Measurements from ENCODE around the gene TRANK1.
"Not testable (repeated sequence)": the region's sequence is repeated elsewhere in the genome, so short reads cannot be mapped to it uniquely, and the experiment has no call there.

TRANK1 gene

DNA sequence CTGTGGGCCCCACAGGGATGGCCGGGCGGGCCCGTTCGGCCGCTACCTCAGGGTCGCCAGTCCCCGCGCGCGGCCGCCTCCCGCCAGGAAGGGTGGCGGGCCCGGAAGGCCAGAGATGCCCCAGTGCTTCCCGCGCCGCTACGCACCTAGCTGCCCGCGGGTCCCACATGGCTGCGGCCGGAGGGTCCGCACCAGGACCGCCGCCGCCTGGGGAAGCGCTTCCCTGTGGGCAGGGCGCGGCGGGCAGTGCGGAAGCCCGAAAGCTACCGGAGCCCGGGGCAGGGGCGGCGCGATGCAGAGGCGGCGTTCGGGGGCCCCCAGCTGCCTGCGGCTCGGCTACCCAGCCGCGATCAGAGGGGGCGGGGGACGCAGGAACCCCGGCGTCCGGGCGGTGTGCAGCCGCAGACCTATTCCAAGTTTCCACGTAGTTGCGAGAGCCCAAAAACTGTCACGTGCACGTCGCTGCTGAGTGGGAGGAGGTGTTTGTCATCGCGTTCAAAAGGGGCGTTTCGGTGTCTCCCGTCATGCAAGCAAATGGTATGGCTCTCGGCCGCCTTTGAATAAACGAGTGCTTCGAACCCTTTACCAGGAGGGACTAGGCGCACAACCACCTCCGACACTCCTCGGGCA lies at the start of gene TRANK1:
TRANK1 (minus strand) TSS at position 414 of the 630 bp plus-strand sequence; CDS start at position 169, 245 bp downstream.
- peak; percentile 95 for DNase-seq

DNA sequence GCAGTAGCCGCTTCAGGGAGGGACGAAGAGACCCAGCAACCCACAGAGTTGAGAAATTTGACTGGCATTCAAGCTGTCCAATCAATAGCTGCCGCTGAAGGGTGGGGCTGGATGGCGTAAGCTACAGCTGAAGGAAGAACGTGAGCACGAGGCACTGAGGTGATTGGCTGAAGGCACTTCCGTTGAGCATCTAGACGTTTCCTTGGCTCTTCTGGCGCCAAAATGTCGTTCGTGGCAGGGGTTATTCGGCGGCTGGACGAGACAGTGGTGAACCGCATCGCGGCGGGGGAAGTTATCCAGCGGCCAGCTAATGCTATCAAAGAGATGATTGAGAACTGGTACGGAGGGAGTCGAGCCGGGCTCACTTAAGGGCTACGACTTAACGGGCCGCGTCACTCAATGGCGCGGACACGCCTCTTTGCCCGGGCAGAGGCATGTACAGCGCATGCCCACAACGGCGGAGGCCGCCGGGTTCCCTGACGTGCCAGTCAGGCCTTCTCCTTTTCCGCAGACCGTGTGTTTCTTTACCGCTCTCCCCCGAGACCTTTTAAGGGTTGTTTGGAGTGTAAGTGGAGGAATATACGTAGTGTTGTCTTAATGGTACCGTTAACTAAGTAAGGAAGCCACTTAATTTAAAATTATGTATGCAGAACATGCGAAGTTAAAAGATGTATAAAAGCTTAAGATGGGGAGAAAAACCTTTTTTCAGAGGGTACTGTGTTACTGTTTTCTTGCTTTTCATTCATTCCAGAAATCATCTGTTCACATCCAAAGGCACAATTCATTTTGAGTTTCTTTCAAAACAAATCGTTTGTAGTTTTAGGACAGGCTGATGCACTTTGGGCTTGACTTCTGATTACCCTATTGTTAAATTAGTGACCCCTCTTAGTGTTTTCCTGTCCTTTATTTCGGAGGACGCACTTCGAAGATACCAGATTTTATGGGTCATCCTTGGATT lies 48.8 kb upstream of the TRANK1 start, which contains the start of gene MLH1:
MLH1 (plus strand) TSS at position 193 of the 958 bp plus-strand sequence; CDS start at position 223, 30 bp downstream.
- DNase-seq: peak; percentile 96

DNA sequence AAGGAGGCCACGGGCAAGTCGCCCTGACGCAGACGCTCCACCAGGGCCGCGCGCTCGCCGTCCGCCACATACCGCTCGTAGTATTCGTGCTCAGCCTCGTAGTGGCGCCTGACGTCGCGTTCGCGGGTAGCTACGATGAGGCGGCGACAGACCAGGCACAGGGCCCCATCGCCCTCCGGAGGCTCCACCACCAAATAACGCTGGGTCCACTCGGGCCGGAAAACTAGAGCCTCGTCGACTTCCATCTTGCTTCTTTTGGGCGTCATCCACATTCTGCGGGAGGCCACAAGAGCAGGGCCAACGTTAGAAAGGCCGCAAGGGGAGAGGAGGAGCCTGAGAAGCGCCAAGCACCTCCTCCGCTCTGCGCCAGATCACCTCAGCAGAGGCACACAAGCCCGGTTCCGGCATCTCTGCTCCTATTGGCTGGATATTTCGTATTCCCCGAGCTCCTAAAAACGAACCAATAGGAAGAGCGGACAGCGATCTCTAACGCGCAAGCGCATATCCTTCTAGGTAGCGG lies 48.0 kb upstream of the TRANK1 start, which contains the start of gene EPM2AIP1:
EPM2AIP1 (minus strand) TSS at position 326 of the 520 bp plus-strand sequence; CDS start at position 272, 54 bp downstream.
- peak; percentile 100 for DNase-seq

DNA sequence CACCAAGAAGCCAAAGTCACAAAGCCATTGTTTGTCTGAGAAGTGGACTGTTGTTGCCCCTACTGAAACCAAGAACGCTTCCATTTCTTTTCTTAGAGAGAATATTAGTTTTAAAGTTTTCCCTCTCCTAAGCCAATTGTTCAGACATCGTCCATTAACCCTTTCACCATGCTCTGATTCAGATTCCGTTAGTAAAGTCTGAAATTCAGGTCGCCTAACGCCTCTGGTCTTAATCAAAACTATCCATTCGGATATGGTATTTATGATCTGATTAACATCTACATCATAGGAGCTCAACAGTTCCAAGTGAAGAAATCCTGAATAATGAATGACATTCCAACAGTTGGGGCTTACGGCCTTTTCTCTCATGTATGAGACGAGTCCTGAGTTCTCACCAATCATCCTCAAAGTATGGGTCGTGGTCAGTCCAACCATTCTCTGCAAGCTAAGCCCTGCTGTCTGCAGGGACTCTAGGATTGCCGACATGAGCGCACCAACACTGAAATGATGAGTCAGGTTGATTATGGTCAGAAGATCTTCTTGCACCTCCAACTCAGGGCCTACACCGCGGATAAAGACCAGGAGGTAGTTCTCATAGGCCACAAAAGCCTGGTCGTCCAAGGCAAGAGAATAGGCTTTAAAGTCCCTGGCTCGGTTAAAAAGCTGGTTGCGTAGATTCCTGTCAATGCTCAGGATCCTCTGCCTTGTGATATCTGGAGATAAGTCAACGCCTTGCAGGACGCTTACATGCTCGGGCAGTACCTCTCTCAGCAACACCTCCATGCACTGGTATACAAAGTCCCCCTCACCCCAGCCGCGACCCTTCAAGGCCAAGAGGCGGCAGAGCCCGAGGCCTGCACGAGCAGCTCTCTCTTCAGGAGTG lies 47.3 kb upstream of the TRANK1 start:
- peak; percentile 65 for DNase-seq

DNA sequence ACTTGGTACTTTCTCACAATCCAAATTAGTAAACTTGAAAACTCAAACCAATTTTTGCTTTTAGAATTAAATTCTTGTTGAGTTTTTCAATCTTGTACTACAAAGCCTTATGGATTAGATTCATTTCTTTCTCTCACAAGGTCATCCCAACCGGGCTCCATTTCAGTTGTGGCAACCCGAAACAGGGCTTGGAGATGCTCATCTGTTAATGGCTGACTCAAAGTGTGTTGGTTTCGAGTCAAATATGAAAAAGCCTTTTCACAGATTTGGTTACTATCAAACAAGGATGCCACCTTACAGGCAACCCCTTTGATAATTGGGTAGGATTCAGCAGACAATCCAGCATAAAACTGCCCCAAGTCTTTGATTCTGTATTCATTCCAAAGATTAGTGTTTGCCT lies 46.3 kb upstream of the TRANK1 start:
- DNase-seq: no peak

DNA sequence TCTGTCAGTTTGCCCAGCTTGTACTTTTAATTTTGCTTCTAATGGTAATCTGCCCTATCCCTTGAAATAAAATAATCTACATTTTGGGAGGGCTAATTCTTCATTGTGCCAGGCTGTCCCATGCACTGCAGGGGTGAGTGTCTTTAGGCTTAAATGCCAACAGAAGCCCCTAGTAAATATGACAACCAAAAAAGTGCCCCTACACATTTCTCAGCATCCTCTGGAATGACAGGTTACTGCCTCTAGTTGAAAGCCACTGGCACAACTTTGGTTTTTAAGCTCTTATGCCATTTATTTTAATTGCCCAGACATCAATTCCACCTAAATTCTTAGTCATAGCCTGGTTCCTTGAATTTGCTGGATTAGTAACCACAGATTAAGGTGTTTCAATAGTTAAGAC lies 44.7 kb upstream of the TRANK1 start:
- DNase-seq: no peak

DNA sequence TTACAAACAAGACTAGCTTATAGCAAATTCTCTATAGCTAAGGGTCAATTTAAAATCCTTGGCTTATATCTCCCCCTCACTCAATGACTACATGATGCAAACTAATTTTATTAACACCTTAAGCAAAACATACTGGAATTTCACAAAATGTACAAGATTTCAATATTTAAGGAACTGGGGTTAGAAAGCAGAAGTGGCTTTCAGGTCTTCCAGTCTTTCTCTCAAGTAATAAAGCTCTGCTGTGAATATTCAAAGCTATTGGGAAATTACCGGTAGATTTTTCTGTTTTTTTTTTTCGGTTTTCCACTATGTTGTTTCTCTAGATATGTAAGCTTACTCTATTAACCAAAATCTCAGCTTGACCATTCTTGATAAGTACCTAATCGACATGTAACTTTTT lies 44.2 kb upstream of the TRANK1 start:
- peak; percentile 31 for DNase-seq

DNA sequence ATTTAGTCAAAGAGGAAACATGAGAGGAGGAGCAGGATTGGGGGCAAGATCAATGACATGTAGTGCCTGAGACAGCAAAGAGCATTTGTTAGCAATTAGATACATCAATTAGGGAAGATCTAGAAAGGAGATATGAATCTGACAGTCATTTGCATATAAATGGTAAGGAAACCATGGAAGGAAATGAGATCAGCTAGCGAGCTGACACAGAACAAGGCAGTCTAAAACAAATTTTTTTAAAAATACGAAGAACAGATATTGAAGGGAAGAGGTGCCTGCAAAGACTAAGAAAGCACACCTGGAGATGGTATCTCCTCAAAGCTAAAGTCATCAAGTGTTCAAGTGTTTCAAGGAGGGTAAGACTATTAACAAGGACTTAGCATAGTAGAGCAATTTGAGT lies 43.5 kb upstream of the TRANK1 start:
- no peak for DNase-seq

DNA sequence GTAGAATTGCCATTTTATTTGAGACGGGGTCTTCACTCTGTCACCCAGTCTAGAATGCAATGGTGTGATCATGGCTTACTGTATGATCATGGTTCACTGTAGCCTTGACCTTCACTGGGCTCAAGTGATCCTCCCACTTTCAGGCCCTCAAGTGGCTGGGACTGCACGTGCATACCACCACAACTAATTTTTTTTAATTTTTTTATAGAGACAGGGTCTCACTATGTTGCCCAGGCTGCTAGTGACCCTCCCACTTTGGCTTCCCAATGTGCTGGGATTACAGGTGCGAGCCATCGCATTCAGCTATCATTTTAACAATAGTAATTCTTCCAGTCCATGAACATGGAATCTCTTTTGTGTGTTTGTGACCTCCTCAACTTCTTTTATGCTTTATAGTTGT lies 36.2 kb upstream of the TRANK1 start:
- no peak for DNase-seq

DNA sequence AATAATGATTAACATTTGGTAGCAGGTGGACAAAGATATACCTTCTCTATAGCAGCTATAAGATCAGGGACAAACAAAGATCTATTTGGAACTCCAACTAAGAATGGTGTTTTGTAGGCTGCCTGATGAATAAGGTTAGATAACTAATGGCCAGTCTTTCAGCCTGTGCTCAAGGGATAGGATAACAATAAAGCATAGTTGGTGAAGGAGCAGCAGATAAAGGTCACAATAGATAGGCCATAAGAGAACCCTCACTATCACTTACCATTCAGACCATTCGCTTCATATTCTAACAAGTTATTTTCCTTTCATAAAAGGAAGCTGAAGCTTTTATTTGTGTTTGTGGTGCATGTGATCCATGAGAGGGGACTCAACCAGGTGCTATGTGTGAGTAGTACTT lies 28.3 kb upstream of the TRANK1 start:
- DNase-seq: peak; percentile 61

DNA sequence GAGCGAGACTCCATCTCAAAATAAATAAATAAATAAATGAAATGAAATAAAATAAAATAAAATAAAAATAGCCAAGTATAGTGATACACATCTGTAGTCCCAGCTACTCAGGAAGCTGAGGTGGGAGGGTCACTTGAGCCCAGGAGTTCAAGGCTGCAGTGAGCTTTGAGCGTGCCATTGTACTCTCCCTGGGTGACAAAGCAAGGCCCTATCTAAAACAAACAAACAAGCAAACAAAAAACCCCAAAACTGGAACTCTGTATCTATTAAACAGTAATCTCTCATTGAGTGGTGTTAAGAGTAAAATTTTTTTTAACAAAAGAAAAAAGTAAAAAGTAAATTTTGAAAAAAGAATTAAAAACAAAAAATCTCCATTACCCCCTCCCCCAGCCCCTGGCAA lies 27.3 kb upstream of the TRANK1 start:
- DNase-seq: no peak

DNA sequence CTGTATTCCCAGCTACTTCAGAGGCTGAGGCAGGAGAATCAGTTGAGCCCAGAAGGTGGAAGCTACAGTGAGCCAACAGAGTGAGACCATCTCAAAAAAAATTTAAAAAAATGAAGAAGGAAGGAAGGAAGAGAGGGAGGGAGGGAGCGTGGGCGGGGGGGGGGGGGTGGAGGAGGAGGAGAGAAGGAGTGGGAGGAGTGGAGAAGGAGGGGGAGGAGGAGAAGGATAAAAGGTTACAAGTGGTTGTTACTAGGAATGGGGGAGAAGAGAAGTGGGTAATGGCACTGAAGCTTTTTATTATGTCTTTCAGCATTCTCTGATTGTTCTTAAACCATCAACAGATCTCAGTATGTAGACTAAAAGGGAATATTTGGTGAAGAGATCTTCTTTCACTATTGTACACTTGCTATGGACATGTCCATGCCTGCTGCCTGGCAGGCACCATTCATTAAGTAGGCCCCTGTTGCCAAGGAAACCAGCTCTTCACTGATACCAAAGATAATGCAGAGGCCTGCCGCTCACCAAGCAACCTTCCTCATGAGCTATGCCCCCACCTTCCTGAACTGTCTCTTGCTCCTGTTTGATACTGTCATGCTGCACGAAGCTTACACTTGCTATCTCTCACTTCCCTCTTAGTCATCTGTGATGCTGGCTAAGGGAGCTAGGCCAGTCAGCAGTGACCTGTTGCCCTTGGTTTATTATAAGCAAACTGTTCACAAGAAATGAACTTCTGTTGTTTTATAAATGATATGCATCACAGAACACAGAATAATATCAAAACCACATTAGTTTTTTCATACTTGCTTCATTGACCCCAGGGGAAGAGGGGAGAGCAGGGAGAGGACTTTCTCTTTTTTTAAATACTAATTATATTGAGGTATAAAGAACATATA lies 24.9 kb upstream of the TRANK1 start:
- peak; percentile 100 for DNase-seq

DNA sequence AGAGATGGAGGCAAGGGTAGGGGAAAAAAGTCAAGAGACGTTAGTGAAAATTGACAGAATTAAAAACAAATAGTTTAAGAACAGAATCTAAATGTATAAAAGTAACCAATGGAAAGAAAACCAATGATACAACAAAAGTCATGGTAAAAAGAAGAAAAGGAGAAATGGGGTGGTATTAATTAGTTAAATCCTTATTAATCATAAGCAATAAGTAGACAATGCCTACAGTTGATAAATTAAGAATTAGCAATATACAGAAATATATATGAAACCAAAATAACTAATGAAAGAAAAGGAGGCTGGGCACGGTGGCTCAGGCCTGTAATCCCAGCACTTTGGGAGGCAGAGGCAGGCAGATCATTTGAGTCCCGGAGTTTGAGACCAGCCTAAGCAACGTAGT lies 24.2 kb upstream of the TRANK1 start:
- DNase-seq: no peak

DNA sequence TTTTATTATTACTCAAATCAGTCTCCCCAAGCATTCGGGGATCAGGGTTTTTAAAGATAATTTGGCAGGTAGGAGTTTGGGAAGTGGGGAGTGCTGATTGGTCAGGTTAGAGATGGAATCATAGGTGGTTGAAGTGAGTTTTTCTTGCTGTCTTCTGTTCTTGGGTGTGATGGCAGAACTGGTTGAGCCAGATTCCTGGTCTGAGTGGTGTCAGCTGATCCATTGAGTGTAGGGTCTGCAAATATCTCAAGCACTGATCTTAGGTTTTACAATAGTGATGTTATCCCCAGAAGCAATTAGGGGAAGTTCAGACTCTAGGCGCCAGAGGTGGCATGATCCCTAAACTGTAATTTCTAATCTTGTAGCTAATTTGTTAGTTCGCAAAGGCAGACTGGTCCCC lies 20.6 kb upstream of the TRANK1 start:
- DNase-seq: no peak

DNA sequence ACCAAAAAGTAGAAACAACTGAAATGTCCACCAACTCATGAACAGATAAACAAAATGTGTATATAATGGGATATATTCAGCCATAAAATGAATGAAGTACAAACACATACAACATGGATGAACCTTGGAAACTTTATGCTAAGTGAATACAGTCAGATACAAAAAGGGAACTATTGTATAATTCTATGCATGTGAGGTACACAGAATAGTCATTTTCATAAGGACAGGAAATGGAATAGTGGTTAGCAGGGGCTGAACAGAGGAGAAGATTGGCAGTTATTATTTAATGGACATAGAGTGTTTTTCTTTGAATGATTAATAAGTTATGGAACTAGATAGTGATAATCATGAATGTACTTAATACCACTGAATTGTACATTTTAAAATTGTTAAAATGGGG lies 20.0 kb upstream of the TRANK1 start:
- no peak for DNase-seq

DNA sequence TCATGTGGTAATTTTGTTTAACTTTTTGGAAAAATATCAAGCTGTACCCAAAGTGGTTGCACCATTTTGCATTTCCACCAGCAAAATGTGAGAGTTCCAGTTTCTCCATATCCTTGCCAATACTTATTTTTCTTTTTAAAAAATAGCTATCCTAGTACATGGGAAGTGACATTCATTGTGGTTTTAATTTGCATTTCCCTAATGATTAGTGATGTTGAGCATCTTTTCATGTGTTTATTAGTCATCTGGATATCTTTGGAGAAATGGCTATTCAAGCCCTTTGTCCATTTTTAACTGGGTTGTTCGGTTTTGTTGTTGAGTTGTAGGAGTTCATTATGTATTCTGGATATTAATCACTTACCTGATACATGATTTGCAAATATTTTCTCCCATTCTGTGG lies 19.5 kb upstream of the TRANK1 start:
- no peak for DNase-seq

DNA sequence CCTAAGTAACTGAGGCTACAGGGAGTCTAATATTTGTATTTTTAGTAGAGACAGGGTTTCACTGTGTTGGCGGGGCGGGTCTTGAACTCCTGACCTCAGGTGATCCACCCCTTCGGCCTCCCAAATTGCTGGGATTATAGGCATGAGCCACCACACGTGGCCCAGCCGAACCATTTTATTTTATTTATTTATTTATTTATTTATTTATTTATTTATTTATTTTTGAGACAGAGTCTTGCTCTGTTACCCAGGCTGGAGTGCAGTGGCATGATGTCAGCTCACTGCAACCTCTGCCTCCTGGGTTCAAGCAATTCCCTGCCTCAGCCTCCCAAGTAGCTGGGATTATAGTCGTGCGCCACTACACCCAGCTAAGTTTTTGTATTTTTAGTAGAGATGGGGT lies 18.2 kb upstream of the TRANK1 start:
- DNase-seq: not testable (repeated sequence)

DNA sequence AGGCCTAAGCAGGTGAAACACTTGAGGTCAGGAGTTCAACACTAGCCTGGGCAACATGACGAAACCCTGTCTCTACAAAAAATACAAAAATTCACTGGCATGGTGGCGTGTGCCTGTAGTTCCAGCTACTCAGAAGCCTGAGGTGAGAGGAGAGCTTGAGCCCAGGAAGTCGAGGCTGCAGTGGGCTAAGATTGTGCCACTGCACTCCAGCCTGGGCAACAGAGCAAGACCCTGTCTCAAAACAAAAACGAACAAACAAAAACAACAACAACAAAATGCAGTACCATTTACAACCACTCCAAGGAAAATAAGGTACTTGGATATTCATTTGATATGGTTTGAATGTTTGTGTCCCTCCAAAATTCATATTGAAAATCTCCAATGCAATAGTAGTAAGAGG lies 15.6 kb upstream of the TRANK1 start:
- no peak for DNase-seq

DNA sequence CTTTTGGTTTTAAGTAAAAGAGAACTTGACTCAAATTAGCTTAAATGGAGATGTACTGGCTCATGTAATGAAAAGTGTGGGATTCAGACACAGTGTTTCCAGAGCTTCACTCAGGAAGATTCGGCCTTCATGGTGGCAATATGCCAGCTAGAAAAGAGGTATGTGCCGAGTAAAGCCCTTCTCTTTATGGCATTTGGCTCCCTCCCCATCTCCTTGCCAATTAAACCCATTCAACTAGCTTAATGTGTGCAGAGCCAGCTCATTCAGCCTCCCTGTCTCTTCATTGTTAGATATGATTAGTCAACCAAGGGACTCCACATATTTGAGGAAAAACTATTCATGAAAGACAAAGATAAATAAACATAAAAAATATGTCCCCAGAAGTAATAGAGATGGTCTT lies 15.0 kb upstream of the TRANK1 start:
- DNase-seq: no peak

DNA sequence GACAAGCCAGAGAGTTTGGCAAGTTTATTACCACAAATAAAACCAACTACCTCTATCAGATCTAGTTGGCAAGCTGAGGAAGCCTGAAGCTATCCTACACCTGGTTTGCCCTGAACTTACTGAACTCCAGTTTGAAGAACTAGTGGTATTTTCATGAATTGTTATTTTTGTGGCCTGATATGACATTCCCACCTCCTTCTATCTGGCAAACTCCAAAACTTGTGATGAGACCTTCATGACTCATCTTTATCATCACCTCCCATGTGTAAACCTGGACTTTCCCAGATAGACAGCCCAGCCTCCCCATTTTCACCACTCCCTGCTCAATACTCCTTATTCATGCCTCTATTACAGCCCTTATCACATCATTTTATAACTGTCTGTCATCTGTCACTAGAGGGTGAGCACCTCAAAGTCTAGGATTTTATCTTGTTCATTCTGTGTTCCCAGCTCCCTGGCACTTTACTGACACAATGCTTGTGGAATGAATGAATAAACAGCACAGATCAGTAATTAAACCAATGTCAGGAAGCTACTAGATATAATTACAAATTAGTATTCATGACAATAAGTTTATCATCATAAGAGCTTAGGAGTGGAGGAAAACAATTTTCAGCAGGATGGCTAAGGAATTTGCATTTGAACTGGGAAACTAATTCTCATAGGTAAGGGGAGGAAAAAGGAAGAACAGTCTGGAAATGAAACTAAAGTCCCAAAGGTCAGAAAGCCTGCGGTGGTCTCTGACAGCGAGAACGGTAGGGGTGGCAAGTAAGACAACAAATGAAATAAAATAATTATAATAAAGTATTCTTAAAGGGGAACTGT lies 13.2 kb upstream of the TRANK1 start:
- DNase-seq: peak; percentile 95

DNA sequence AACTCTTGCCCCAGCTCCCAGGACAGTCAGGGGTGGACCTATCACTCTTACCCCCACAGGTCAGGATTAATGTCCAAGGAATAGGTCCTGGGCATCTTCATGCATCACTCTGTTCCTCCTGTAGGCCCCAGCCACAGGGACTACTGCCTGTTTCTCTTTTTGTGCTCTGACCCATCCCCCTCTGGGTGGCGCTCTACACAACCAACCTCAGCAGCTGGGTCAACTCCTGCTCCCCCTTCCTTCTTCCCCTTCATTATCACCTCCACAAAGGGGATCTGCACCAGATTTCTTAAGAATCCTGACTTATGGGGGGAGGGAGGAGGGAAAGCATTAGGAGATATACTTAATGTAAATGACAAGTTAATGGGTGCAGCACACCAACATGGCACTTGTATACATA lies 12.2 kb upstream of the TRANK1 start:
- DNase-seq: no peak

Measured in hematopoietic multipotent progenitor cell treated with erythropoietin and hydrocortisone succinate and interleukin-3 and kit ligand, for 6 days (in vitro differentiated cells).